NB4 (cell line): Measurements from ENCODE around the gene MBTD1.
A peak's percentile ranks its signal among the peaks of the same experiment; 100 is the strongest.

Source experiments
- DNase-seq: peaks from one replicate; pipeline ENCODE4 v3.0.0; 2010; ENCODE audit warnings: low read depth
- H3K4me3 ChIP-seq: one replicate; pipeline ENCODE4 v1.5.1; 2011; ENCODE audit warnings: mild to moderate bottlenecking, low read depth, low read length, moderate library complexity
- MYC ChIP-seq: IDR thresholded peaks from 2 replicates; pipeline ENCODE4 v1.6.1; 2011; ENCODE audit warnings: low read depth, low read length
- POLR2A ChIP-seq: IDR thresholded peaks from 2 replicates; pipeline ENCODE4 v1.6.1; 2011; ENCODE audit warnings: mild to moderate bottlenecking; ENCODE audit not compliant: insufficient read length; ENCODE audit errors: extremely low read depth
- TF ChIP-seq, protein P1 (sequence below): IDR thresholded peaks from one replicate; pipeline ENCODE4 v1.5.1; 2012; ENCODE audit warnings: low read depth, low read length
- TF ChIP-seq, protein P2 (sequence below): IDR thresholded peaks from 2 replicates; pipeline ENCODE4 v1.6.1; 2011; ENCODE audit warnings: low read depth, low read length

The MBTD1 gene

DNA sequence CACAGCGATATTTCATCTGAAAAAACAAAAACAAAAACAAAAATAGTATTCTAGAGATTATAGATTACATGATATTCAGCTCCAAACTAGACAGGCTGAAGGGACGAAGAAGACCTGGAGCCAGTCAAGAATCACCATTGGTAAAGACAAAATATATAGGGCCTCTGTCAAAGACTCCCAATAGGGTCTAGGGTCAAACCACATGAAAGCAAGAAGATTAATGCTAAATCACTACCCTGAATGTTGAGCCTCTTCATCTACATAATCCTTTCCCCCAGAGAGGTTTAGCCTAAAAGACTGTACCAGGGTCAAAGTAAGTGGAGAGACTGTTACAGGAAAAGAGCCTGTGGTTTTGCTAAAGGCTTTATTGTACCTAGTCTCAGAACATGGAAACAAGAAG lies 117.3 kb downstream of the MBTD1 start:
- no peak overlapping the region for H3K4me3 ChIP-seq
- TF ChIP-seq, protein P1, sequence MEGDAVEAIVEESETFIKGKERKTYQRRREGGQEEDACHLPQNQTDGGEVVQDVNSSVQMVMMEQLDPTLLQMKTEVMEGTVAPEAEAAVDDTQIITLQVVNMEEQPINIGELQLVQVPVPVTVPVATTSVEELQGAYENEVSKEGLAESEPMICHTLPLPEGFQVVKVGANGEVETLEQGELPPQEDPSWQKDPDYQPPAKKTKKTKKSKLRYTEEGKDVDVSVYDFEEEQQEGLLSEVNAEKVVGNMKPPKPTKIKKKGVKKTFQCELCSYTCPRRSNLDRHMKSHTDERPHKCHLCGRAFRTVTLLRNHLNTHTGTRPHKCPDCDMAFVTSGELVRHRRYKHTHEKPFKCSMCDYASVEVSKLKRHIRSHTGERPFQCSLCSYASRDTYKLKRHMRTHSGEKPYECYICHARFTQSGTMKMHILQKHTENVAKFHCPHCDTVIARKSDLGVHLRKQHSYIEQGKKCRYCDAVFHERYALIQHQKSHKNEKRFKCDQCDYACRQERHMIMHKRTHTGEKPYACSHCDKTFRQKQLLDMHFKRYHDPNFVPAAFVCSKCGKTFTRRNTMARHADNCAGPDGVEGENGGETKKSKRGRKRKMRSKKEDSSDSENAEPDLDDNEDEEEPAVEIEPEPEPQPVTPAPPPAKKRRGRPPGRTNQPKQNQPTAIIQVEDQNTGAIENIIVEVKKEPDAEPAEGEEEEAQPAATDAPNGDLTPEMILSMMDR = no peak
- no peak for TF ChIP-seq MYC
- TF ChIP-seq, protein P2, sequence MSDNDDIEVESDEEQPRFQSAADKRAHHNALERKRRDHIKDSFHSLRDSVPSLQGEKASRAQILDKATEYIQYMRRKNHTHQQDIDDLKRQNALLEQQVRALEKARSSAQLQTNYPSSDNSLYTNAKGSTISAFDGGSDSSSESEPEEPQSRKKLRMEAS = no peak
- no peak for TF ChIP-seq POLR2A
- DNase-seq = no peak

DNA sequence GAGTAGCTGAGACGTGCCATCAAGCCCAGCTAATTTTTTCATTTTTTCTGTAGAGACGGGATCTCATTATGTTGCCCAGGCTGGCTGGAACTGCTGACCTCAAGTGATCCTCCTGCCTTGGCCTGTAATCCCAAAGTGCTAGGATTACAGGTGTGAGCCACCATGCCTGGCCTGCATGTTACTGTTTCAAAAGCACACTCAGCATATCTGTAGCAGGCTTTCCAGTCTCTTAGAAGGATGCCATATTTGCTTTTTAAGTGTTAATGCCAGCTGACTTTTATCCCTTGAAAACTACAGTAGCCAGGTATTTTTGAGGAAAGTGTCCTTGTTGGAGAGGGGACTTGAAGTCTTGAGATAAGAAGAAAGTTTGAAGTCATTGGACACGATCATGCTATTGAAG lies 123.9 kb downstream of the MBTD1 start:
- H3K4me3 ChIP-seq = no peak overlapping the region
- DNase-seq = no peak
- no peak for TF ChIP-seq POLR2A
- TF ChIP-seq MYC = no peak
- TF ChIP-seq, protein P2 = no peak
- TF ChIP-seq, protein P1 = no peak

DNA sequence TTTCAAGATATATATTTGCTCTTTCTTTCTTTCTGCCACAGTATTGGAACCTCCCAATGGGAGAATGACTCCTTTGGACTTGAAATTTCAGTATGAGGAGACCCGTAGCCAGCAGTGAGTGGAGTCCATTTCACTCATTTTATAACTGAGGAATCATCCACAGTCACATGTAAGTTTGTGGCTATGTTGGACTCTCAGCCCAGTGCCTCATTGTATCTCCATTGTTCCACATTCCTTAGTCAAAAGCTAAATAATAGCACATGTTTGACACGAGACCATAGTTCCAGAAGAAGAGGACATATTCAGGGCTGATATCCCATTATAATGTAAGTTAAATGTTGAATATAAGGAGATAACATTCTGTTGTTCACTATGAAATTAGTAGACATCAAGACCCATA lies 126.5 kb downstream of the MBTD1 start:
- H3K4me3 ChIP-seq = no peak overlapping the region
- DNase-seq = no peak
- TF ChIP-seq POLR2A (no peak), MYC (no peak)
- TF ChIP-seq, protein P2 = no peak
- TF ChIP-seq, protein P1 = no peak

DNA sequence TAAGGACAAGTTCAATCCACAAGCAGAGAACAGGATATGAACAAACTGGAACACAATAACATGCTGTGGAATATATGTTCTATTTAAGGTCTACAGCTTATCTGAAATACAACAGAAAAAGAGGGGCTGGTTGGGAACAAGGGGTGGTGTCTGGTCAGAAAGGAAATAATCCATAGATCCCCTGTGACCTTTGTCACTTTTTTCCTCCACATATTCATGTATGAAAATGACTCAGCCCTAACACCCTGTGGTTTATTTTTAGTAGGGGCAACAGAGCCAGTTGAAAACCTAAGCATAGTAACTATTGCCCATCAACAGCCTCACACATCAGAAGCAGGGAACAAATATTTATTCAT lies 126.9 kb downstream of the MBTD1 start:
- peak; percentile 21 for DNase-seq
- TF ChIP-seq, protein P2 = no peak
- TF ChIP-seq MYC = no peak
- TF ChIP-seq POLR2A = no peak
- TF ChIP-seq, protein P1 = no peak
- no peak overlapping the region for H3K4me3 ChIP-seq

DNA sequence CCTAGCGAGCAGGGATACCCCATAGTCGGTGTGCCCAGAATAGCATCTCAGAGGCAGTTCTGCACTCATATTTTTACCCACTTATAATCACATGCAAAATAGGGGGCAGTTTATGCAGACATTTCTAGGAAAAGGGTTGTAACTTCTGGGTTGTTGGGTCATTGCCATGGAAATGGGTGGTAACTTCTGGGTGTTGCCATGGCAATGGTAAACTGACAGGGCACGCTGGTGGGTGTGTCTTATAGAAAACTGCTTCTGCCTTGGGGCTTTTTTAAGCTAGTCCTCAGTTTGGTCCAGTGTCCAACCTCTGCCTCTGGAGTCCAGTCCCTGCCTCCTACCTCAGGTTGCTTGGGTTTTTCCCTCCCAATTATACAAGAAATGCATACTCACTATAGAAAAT lies 131.8 kb downstream of the MBTD1 start:
- no peak overlapping the region for H3K4me3 ChIP-seq
- TF ChIP-seq, protein P1 = no peak
- TF ChIP-seq, protein P2 = no peak
- TF ChIP-seq POLR2A (no peak), MYC (no peak)
- DNase-seq = no peak
